Measurements from ENCODE around the gene KLHL8.
"Not testable (repeated sequence)": the region's sequence is repeated elsewhere in the genome, so short reads cannot be mapped to it uniquely, and the experiment has no call there.

KLHL8 gene

DNA sequence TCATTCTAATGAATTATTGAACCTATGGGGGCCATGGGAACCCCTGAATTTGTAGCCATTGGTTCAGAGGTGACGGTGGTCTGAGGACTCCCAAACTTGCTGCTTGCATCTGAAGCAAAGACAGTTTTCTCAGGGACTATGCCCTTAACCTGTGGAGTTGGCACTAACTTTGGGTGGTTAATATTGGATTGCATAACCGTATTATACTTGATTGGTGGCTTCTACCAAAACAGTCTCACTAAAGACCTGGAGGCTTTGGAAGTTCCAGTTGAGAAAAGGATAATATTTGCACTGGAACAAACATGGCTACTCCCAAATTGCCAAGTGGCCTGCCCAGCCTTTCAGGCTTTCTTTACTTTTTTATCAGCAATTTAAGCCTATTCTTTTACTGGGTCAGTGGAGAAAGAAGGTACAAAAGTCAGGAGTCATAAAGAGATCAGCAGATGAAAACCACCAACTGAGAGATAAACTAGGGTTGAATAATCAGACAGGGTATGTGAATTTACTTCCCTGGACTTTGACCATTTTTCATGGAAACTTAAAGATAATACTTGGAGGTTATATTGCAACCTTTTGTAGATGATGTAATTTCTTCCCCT lies 7.9 kb upstream of the KLHL8 start:
- DNase-seq (ENCODE audit: low read depth in 2 of 2) = no peak

DNA sequence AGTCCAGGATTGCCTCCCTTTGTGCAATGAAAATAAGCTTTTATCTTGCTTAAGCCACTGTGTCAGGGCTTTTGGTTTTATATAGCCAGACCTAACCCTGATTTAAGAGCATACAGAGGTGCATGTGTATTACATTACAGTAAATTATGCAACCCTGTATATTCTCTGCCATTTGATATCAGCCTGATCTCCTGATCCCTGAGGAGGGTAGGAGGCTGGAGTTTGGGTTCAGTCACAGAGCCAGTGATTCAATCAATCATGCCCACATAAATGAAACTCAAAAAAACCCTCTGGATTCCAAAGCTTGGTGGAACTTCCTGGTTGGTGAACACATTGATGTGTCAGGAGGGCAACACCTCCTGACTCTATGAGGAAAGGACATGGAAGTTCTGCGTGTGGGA lies 7.3 kb upstream of the KLHL8 start:
- DNase-seq (ENCODE audit: low read depth in 2 of 2) = no peak

DNA sequence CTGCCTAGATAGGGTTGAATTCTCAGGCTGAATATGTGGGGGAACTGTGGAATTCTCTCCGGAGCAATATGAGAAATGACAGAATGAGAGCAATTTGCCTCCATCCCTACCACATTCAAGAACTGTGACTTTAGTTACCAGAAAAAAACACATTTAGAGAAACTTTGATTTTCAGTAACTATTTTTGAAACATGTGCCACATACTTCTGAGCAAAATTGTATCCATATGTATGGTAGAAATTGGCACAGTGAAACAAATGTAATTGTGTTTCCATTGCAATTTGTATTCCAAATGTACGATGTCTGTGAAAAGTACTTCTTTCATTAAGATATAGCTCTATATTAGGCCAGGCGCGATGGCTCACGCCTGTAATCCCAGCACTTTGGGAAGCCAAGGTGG lies 5.5 kb upstream of the KLHL8 start:
- DNase-seq (ENCODE audit: low read depth in 2 of 2) = no peak

DNA sequence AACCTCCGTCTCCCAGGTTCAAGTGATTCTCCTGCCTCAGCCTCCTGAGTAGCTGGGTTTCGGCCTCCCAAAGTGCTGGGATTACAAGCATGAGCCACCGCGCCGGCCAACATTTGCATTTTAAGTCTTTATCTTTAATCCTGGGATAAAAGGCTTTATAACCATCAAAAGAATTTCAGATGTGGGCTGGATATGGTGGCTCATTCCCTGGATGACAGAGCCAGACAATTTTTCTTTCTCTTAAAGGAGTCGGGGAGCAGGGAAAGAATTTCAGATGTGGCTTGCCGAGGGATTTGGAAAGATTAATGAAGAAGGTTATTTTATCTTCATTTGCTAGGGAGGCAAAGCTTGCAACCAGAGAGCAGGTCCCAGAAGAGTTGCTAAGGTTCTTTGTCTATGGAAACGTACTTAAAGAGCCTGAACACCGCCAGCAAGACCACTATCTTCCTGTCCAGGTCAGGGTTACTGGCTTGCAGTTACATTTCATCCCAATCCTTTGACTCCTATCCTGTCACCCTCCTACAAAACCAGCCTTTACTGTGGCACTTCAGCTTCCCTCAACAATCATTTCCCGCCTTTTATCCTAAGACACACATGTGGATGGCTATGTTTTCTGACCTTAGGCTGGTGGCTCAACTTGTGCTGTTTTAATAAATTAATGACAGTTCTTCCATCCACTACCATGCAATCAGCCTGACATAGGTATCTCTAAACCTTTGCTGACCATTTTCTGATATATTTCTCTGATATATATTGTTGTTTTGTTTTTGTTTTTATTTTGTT lies 3.9 kb upstream of the KLHL8 start:
- no peak for DNase-seq (ENCODE audit: low read depth in 2 of 2)

DNA sequence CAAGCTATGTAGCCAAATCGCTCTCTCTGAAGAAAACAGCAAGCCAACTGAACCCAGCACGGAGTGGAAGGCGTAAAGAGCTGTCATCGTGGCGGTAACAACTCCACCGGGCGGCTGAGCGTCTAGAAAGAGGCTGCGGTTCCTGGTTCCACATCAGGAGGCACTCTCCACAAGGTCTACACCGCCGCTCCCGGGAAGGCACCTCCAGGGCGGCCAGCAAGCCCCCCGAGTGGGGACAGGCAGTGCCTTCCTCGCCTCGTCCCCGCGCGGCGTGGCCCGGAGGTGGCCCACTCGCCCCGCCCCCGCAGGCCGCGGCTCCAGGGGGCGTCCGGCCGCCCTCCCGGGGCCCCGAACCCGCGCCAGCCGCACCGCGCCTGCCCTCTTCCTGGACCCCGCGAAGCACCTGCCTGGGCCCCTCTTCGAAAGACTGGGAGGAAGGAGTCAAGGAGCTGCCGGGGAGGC lies 755 bp downstream of the KLHL8 start:
- peak; percentile 17 to 40 for DNase-seq (ENCODE audit: low read depth in 2 of 2)

DNA sequence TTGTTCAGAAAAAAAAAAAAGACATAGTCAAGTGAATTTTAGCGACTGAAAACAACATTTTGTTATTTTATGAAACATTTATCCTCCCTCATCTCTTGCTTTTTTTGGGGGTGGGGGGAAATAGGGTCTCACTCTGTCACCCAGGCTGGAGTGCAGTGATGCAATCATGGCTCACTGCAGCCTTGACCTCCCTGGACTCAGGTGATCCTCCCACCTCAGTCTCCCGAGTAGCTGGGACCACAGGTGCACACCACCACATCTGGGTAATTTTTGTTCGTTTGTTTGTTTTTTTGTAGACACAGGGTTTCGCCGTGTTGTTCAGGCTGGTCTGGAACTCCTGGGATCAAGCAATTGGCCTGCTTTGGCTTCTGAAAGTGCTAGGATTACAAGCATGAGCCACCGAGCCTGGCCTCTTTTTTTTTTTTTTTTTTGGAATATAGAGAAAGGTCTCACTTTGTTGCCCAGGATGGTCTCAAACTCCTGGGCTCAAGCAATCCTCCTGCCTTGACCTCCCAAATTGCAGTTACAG lies 3.1 kb downstream of the KLHL8 start:
- DNase-seq (ENCODE audit: low read depth in 2 of 2) = not testable (repeated sequence)

DNA sequence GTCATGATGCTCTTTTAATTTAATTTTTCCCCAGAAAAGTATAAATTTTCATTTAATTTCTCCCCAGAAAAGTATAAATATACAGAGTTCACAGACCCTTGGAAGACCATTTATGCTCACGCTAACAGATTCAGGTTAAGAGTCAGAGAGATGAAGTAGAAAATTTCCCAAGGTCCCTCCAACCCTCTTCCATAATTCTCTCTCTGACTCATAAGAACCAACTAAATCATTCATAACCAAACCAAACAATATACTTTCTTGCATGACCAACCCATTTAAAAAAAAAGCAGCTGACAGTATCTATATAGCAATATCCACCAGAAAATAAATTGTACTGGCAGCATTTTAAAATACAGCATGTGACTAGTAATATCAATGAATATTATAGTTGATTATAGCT lies 3.9 kb downstream of the KLHL8 start:
- DNase-seq (ENCODE audit: low read depth in 2 of 2) = no peak

DNA sequence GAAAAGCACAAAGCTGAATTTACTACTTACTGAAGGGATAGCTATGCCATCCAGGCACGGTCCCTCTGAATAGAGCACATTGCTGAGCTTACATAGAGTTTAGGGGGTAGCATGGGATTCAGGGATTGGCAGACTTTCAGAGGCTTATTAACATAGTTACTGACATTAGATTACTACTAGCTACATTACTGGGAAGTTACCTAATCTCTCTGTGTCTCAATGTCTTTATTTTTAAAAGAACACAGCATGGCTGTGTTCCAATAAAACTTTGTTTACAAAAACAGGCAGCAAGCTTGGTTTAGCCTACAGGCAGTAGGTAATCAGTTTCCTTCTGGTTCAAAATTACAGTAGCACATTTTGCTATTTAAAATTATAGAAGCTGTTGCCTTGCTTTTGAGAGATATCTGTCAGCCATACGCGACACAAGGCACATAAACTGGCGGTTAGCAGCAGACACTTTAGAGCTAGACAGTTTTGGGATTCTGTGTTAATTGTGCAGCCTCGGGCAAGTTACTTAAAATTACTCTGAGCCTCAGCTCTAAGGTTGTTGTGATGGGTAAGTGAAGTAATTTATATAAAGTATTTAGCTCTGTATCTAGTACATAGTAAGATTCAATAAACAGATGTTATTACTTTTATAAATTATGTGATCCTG lies 6.9 kb downstream of the KLHL8 start:
- no peak for DNase-seq (ENCODE audit: low read depth in 2 of 2)

DNA sequence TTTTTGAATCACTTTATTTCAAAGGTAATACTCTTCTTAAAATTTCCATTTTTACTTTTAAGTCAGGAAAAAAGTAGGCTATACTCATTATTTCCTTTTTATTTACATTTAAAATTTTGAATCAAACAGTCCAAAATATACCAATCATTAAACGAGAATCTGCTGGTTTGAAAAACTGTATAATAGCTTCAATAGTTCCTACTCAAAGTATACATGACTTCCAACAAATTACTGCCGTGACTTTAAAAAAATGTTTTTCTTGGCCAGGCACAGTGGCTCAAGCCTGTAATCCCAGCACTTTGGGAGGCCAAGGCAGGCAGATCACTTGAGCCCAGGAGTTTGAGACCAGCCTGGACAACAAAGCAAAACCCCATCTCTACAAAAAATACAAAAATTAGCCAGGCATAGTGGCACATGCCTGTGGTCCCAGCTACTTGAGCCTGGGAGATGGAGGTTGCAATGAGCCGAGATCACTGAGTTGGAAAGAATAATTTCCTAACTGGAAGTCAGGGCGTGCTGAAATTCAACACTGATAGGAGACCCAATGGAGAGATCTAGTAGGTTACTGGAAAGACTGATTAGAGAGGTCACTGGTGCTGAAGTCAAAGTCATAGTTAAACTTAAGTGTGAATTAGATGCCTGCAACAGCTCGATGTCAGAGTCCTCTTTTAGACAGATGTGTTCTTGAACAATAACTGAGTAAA lies 9.0 kb downstream of the KLHL8 start:
- no peak for DNase-seq (ENCODE audit: low read depth in 2 of 2)

DNA sequence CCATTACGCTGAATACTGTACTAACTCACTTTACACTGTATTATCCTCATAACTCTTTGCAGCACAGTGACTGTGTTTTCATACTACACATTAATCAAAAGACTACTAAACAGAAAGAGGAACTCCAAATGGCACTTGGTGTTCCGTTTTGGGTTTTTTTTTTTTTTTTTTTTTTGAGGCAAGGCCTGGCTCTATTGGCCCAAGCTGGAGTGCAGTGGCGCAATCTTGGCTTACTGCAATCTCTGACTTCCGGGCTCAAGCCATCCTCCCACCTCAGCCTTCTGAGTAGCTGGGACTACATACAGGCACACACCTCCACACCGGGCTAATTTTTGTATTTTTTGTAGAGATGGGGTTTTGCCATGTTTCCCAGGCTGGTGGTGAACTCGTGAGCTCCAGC lies 10.7 kb downstream of the KLHL8 start:
- no peak for DNase-seq (ENCODE audit: low read depth in 2 of 2)

DNA sequence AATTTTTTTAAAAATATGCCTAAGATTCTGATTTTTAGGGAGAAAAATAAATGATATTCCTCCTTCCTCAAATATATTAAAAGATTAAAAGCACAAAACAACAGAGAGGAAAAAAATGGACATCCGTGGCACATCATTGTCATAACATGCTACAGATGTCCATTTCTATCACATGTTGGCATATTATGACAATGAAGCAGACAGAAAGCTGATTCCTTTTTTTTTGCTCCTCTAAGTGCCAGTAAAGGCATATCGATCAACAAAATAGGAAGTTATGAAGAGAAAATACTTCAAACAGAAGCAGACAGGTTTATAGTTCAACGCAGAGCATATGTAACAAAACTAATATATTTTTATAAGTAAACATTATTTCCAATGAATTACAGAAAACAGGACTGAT lies 11.2 kb downstream of the KLHL8 start:
- DNase-seq (ENCODE audit: low read depth in 2 of 2) = no peak

DNA sequence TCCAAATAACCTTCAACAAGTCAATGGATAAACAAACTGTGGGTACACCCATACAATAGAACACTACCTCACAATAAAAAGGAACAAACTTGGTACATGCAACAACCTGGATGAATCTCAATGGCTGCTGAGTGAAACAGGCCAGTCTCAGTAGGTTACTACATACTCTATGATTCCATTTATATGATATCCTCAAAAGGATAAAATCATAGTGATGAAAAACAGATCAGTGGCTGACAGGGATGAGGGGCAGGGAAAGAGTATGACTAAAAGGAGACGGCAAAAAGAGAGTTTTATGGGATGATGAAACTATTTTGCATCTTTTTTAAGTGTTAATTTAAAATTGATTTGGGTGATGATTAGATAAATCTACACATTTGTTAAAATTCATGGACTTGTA lies 15.9 kb downstream of the KLHL8 start:
- DNase-seq (ENCODE audit: low read depth in 2 of 2) = no peak

DNA sequence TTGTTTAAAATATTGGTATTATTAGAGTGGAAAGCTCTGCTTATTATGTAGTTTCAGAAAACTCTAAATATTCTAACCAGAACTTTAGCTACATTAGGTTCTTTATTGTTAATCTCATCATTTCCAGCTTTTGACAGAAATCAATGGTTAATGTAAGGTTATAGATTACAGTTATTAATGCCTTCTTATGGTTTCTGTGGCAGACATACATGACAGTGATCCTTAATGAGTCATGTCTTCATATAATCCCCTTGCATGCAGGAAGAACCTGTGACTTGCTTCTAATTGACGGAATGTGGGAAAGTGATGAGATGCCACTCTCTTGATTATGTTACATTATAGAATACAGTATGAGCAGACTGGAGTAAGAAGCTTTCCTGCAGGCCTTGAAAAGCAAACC lies 23.5 kb downstream of the KLHL8 start:
- DNase-seq (ENCODE audit: low read depth in 2 of 2) = no peak

DNA sequence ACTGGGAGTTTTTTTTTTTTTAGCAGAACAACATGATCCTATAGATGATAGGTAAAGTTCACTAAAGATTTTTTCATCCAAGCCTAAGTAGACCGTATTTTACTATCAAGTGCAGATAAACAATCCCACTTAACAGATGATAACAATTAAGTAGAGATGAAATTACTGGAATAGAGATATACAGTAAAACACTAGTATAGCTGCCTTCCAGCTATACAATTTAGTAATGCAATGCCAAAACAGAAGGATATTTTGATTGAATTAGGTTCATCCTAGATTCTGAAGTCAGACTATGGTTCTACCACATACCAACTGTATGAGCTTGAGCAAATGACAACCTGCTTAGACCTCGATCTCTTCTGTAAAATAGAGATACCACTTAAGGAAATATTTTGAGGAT lies 24.3 kb downstream of the KLHL8 start:
- DNase-seq (ENCODE audit: low read depth in 2 of 2) = no peak

DNA sequence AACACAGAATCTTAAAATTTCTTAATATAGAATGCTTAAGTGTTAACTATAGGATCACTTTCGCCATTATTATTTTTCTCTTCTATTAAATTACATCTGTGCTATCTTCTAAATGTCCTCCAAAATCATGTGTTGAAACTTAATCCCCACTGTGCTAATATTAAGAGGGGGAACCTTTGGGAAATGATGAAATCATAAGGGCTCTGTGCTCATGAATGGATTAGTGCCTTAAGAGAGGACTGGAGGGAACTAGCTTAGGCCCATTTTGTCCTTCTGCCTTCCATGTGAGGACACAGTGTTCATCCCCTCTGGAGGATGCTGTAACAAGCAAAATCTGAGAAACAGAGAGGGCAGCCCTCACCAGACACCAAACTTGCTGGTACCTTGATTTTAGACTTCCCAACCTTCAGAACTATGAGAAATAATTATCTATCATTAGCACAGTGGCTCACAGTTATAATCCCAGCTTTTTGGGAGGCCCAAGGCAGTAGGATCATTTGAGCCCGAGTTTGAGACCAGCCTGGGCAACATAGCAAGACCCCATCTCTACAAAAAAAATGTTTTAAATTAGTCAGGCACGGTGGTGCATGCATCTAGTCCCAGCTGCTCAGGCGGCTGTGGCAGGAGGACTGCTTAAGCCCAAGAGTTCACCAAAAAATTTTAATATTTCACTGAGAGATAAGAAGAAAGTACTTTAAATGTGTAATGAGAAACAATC lies 26.3 kb downstream of the KLHL8 start:
- DNase-seq (ENCODE audit: low read depth in 2 of 2) = no peak

DNA sequence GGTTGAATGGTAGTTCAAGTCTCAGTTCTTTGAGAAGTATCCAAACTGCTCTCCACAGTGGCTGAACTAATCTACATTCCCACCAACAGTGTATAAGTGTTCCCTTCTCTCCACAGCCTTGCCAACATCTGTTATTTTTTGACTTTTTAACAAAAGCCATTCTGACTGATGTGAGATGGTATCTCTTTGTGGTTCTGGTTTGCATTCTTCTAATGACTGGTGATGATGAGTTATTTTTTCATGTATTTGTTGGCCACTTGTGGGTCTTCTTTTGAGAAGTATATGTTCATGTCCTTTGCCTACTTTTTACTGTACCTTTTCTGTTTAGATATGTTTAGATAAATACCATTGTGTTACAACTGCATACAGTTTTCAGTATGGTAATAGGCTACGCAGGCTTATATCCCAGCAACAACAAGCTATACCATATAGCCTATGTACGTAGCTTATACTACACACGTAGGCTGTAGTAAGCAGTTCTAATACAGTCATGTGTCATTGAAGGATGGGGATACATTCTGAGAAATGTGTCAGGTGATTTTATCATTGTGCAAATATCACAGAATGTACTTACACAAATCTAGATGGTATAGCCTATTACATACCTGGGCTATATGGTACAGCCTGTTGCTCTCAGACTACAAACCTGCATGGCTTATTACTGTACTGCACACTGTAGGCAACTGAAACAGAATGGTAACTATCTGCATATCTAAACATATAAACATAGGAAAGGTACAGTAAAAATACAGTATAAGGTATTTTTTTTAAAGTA lies 28.1 kb downstream of the KLHL8 start:
- no peak for DNase-seq (ENCODE audit: low read depth in 2 of 2)

DNA sequence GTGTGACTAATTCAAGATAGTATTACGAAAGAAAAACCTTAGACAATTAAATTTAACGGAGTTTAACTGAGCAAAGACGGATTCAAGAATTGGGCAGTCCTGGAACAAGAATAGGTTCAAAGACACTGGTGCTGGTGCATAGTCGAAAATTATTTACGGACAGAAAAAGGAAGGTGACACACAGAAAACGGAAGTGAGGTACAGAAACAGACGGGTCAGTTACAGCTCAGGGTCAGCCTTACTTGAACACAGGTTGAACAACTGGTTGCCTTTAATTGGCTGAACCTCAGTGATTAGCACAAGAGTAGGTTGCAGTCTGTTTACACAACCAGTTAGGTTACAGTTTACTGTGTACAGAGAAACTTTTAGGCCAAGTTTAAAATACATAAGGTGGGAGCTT lies 31.5 kb downstream of the KLHL8 start:
- no peak for DNase-seq (ENCODE audit: low read depth in 2 of 2)

DNA sequence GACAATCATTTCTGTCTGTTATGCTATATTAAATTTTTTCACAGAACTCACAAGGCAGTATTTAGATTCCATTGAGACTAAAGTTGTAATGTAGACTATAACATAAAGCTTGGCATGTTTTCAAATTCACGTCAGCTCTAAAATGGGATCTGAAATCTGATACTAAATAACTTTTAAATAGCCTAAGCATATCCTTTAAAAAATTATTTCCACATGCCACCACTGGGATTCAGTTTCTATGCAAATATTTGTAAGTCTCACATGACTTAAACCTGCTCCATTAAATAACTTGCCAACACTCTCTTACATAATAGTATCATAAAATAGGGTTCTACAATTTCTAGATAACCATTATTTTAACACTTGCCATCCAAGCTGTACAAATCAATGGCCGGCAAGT lies 32.4 kb downstream of the KLHL8 start:
- DNase-seq (ENCODE audit: low read depth in 2 of 2) = no peak

DNA sequence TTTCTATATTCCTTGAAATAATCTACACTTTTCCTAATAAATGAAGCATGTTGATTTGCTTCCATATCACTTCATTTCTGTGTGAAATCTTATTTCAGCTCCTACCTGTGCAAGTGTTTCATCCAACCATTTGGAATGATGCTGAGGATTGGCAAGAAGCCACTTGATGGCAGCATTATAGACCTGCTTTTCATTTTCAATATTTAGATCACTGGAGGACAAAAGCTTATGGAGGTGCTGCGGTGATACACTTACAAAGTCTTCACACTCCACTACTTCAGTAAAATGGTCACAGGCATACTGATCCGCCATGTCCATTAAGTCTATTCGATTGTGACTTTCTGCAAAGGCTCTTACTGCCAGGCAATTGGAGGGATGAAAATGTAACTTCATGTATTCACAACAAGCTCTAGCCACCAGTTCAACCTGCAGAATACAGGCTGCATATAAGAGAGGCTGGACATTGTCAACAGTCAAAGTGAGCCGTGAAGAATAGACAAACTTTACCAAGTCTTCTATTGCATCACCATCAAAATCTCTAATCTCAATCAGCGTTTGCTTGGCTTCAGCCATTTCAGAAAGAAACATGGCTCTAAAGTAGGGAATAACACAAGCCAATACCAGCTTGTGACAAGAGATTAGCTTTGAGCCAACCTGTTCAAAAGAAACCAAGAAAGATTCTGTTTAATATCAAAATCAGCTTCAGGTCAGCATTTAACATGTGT lies 35.1 kb downstream of the KLHL8 start:
- DNase-seq (ENCODE audit: low read depth in 2 of 2) = no peak

DNA sequence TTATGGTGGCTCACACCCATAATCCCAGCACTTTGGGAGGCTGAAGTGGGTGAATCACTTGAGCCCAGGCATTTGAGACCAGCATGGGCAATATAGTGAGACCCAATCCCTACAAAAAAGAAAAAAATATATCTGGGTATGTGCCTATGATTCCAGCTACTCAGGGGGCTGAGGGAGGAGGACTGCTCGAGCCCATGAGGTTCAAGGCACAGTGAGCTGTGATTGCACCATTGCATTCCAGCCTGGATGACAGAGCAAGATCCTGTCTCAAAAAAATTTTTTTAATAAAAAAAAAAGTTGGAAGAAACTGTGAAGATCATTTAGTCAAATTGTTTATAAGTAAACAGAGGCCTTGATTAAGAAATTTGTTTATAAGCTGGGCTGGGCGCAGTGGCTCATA lies 39.7 kb downstream of the KLHL8 start:
- no peak for DNase-seq (ENCODE audit: low read depth in 2 of 2)

Measured in stimulated activated CD4-positive, alpha-beta T cell treated with anti-CD3 and anti-CD28 coated beads, Interleukin-1b, Interleukin-23, amount 100 ng/mL, for 4 hours (primary cell).